ENCODE measurements around the gene SLC25A23.

Gene SLC25A23

DNA sequence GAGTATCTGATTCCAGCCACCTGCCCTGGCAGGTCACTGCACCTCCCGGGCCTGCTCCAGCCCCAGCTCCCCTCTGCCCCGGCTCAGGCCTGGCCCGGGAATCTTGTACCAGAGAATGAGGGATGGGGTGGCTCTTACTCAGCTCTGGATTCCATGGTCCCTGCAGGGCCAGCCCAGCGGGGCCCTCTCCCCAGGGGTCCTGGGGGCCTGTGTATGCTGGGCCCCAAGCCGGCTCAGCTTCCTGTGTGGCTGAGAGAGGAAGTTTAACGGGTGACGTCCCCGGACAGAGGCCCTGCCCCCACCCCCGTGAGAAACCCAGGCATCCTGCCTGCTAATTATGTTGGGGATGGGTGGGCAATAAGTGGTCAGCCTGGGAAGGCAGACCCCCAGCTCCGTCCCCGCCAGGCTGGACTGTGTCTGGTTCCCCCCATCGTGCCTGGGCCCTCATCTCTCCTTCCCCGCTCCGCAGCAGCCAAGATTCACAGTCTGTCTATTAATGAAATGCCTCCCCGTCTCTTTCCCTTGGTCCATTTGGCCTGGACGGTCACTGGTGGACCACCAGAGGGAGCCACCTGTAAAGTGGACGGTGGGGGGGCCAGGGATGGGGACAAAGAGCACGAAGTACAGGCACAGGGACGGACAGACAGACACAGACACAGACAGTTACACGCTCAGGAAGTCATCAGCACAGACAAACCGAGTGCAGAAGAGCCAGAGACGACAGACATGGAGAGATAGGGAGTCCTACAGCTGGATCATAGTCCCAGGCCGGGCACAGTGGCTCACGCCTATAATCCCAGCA lies 22.1 kb upstream of the SLC25A23 start, which contains the start of gene DENND1C:
Gene DENND1C, minus strand, starts transcription at position 247 of the 802 bp plus-strand sequence. Its CDS starts 92 bp downstream, at position 155.
- peak; percentile 62 for DNase-seq (ENCODE audit: low spot score)

DNA sequence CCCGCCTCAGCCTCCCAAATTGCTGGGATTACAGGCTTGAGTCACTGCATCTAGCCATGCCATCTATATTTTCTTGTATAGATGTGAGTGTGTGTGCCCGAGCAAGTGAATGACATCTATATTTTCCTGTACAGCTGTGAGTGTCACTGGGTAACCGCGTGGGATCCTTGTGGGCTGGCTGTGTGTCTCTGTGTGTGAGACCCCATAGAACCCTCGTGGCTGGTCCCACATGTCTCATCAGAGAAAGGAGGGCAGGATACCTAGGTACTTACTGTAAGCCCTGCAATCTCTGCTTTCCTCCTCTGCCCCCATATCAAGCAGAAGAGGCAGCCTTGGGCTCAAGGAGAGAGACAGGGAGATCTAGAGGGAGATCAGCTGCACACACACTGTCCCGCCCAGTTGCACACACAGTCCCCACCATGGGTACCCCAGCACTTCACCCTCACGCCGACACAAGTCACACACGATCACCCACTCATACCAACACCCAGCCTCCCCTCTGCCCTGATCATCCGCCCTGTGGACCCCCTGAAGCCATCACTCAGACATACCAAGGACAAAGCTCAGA lies 21.3 kb upstream of the SLC25A23 start:
- DNase-seq (ENCODE audit: low spot score) = no peak

DNA sequence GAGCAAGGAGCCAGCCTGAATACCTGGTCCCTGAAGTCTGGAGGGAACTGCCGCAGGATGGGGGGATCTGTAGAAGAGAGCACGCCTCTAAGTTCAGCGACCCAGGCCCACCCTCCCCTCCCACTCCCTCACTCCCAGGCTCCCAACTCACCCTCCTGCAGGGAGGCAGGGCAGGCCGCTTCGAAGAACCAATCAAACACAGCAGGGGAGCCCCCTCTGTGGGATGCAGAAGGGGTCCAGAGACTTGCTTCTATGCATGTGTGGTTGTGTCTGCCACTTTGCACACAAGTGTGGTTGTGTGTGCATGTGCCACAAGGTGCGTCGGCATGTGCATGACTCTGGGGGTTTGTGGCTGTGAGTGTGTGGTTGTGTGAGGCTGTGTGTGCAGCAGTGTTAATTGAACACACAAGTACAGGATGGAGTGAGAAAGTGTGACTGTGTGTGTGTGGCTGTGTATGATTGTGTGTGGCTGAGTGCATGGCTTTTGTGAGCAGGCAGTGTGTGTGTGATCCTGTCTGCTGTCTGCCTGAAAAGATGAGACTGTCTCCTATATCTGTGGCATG lies 20.3 kb upstream of the SLC25A23 start:
- DNase-seq (ENCODE audit: low spot score) = no peak

DNA sequence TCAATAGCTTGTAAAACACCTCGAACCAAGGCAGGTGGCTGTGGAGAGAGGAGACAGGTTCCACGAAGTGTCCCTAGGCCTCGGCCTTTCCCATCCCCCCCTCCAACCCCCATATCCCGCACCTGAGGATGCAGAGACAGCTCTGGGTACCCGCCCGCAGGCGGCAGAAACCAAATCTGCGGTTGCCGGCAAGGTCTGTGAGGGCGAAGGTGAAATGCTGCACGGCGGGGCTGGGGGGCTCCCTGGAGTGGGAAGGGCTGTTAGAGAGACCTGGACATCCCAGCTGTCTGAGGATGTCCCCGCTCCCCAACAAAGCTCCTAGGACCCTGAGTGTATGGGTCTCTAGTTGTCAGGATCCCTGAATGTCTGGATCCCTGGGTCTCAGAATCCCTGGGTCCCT lies 19.2 kb upstream of the SLC25A23 start:
- no peak for DNase-seq (ENCODE audit: low spot score)

DNA sequence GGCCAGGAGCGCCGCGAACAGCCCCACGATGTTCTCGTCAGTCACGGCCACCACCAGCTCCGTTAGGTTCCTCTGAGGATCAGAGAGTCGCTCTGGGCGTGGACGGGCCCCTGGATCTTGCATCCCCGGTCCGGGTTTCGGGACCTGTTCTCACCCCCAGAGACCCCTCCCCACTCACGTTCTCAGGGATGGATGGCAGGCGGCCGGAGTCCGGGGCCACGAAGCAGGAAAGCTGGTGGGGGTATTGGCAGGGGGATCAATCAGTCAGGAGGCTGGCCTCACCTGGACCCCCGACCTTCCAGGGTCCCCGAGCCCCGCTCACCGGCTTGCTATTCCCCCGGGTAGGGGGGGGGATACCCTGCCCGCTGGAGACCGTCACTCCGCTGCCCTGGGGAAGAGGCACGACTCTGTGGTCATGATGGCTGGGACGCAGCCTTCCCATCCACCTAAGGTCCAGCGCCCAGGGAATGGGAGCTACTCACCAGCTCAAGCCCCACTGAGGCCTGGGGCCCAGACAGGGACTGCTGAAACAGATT lies 17.4 kb upstream of the SLC25A23 start:
- DNase-seq (ENCODE audit: low spot score) = no peak

DNA sequence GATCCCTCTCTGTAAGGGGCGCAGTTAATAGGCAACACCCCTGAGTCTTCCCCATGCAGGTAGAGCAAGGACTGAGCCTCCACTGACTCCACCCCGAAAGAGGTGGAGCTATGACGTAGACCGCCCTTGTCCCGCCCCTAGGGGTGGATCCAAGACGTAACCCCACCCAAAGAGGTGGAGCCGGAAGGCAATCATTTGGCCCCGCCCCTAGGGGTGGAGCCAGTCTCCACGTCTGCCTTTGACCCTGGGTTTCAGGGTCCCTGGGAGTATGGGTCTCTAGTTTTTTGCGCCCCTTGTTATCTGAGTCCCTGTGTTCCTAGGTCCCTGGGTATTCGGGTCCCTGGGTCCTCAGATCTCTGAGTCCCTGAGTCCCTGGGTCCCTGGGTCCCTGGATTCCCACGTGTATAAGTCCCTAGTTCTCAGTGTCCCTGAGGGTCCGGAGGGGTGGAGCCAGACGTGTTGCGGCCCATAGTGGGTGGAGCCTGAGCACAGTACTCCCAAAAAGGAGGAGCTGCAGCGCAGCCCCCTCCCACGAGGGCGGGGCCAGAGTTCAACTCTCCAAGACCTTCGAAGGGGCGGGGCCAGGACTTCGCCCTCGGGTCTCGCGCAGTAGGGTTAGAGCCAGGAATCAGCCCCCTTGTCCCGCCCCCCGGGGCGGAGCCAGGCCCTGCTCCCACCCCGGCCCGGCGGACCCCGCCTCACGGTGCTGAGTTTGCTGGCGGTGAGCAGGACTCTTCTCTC lies 16.7 kb upstream of the SLC25A23 start:
- peak; percentile 80 for DNase-seq (ENCODE audit: low spot score)

DNA sequence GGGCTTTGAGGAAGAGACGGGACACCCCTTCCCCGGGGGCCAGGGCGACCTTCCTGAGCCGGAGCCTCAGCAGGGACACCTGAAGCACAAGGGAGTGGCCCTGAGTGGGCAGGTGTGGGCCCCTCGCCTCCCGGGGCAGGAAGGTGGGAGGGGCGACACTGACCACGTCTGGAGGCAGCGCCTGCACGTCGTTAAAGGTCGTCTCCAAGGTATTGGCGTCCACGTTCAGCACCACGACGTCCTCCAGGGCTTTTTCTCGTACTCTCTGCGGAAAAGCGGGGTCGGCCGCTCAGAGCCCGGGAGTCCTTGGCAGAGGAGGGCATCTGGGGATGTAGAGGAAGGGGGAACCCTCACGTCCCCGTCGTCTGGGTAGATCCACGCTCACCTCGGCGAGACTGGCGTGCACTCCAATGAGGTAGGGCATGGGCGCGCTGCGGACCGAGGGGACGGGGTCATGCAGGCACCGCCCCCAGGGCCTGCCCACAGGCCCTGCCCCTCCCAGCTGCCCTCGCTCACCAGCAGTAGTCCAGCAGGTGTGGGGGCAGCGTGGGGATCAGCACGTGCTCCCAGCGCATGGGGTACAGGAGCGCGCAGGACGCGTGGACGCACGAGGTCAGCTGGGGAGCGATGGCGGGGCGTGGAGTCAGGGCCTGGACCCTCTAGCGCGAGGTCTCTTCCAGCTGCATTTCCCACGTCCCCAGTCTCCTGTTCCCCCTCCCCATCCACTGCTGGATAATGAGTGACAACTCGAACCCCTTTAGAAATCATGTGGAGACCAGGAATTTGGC lies 15.9 kb upstream of the SLC25A23 start:
- DNase-seq (ENCODE audit: low spot score) = no peak

DNA sequence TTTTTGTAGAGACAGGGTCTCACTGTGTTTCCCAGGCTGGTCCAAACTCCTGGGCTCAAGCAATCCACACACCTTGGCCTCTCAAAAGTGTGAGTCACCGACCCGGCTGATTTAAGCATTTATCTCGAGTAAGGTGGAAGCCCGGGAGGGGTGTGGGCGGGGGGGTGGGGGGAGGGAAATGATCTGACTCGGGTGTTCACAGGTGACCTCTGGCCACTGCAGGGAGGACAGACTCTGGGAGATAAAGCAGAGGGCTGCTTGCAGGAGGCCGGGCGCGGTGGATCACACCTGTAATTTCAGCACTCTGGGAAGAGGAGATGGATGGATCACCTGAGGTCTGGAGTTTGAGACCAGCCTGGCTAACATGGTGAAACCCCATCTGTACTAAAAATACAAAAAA lies 14.1 kb upstream of the SLC25A23 start:
- DNase-seq (ENCODE audit: low spot score) = no peak

DNA sequence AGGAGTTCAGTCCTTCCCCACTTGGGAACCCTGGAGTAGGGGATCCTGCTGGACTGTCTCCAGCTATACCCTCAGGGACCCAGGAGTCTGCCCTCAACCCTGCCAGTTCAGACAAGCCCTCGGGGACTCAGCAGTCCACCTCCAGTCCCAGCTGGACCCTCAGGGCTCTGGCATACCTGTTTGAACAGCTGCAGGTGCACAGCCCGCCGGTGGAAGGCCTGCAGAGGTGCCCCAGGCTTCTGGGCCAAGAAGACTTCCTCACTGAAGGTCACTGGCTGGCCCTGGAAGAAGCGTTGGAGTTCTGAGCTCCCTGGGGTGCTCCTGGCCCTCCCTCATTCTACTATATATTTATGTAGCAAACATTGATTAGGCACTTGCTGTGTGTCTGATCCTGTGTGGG lies 13.1 kb upstream of the SLC25A23 start:
- no peak for DNase-seq (ENCODE audit: low spot score)

DNA sequence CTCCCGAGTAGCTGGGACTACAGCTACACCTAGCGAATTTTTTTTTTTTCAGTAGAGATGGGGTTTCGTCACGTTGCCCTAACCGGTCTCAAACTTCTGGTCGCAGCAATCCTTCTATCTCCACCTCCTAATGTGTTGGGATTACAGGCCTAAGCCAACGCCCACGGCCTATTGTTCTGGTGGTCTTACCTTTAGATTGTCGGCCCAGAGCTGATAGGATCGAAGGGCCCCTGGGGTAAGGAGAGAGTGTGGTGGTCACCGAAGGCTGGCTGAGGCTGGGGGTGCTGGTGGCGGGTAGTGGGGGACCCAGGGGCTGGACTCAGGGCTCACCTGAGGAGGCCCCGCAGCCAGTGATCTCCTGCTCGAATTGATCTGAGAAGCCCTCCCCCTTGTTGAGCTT lies 11.5 kb upstream of the SLC25A23 start:
- no peak for DNase-seq (ENCODE audit: low spot score)

DNA sequence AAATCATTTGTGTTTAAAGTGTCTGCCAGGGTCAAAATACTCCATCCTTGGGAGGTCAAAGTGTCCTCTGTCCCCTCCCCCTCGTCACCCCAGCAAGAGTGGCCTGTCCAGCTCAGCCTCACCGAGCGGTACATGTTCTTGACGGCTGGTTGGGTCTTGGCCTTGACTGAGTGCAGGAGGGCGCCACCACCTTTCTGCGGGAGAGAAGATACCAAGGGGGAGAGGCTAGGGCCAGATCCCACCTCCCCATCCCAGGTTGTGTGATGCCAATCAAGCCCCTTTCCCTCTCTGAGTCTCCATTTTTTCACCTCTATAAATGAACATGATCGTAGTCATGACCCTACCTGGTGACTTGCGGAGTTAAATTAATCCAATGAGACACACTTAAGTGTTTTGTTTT lies 10.6 kb upstream of the SLC25A23 start:
- no peak for DNase-seq (ENCODE audit: low spot score)

DNA sequence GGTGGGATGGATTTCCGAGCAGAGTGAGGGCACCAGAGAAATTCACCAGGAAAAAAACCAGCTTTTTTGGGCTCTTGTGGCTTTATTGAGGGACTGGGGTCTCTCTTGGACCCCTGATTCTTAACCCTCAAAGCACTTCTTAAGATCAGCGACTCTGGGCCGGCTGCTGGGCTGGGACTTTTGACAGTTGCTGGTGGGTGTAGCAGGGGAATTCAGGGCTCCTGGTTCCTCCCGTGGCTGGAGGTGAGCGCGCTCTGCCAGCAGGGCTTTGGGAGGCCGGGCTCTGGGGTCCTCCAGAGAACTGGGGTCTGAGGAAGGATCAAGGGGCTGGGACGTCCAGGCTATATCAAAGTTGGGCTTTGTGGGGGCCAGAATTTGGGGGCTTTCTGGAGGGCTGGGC lies 7.8 kb upstream of the SLC25A23 start:
- no peak for DNase-seq (ENCODE audit: low spot score)

DNA sequence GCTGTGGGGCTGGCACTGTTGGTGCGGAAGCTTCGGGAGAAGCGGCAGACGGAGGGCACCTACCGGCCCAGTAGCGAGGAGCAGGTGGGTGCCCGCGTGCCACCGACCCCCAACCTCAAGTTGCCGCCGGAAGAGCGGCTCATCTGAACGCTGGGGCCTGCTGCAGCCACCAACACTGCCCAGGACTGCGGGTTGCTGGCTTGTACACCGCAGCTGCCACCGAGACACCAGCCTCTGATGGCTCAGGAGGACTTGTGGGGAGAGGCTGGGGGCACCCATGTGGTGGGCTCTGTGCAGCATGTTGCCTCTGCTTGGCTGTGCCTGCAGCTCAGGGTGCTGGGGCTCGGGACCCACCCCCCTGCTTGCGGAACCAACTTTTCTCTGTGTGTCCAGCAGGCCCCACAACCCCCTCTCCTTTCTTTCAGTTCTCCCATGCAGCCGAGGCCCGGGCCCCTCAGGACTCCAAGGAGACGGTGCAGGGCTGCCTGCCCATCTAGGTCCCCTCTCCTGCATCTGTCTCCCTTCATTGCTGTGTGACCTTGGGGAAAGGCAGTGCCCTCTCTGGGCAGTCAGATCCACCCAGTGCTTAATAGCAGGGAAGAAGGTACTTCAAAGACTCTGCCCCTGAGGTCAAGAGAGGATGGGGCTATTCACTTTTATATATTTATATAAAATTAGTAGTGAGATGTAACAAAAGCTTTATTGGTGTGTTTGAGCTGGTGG lies 7.1 kb upstream of the SLC25A23 start:
- no peak for DNase-seq (ENCODE audit: low spot score)

DNA sequence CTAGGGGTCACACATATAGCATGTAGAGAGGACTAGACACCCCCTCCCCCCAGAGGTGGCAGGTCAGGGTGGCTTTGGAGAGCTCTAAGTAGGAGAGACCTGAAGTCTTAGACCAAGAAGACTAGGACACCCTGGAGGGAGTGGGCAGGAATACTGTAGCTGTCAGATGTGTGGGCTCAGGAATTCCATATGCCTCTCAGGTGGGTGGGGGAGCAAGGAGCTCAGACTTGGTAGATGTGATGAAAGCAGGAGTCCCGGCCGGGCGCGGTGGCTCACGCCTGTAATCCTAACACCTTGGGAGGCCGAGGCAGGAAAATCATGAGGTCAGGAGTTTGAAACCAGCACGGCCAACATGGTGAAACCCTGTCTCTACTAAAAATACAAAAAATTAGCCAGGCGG lies 6.1 kb upstream of the SLC25A23 start:
- no peak for DNase-seq (ENCODE audit: low spot score)

DNA sequence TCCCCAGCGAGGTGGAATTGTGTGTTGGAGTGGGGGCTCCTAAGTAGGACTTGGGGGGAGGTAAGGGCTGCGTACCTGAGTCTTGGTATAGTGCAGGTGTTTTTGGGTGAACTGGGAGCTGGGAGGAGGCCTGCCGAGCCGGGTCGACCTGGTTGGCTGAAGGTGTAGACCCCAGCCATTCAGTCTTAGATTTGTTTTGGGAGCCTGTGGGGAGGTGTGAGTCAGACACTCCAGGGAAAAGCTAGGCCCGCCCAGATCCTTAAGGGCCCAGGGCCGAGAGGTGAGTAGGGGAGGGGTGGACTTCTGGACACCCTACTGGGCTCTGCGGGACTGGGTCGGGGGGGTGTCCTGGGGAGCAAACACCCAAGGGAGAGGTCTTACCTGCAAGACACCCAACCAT lies 5.4 kb upstream of the SLC25A23 start:
- DNase-seq (ENCODE audit: low spot score) = no peak

DNA sequence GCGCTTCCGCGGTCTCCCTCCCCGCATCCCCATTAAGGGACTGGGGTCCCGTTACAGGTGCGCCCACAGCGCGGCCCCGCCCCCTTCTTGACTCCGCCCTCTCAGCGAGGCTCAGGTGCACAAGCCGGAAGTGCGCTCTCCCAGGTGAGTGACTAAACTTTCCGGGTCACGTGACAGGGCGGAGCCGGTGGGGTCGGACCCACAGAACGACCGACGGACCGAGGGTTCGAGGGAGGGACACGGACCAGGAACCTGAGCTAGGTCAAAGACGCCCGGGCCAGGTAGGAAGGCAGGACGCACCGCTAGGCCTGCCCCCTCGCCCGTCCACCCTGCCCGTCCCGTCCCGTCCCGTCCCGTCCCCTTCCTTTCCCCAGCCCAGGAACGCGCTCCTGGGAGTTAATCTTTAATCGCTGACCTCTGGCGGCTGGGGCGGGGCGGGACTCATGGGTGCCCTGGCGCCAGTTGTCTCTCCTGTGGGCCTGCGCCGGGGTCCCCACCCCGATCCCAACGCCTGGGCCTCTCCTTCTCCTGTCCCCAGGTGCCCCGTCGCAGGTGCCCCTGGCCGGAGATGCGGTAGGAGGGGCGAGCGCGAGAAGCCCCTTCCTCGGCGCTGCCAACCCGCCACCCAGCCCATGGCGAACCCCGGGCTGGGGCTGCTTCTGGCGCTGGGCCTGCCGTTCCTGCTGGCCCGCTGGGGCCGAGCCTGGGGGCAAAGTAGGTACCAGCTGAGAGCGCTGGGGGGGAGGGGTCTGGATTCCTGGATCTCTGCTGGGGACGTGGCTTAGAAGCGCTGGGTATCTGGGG lies 4.7 kb upstream of the SLC25A23 start, which contains the start of gene CRB3:
Gene CRB3, plus strand, starts transcription at position 202 of the 804 bp plus-strand sequence. Its CDS starts 431 bp downstream, at position 633.
- peak; percentile 64 for DNase-seq (ENCODE audit: low spot score)

DNA sequence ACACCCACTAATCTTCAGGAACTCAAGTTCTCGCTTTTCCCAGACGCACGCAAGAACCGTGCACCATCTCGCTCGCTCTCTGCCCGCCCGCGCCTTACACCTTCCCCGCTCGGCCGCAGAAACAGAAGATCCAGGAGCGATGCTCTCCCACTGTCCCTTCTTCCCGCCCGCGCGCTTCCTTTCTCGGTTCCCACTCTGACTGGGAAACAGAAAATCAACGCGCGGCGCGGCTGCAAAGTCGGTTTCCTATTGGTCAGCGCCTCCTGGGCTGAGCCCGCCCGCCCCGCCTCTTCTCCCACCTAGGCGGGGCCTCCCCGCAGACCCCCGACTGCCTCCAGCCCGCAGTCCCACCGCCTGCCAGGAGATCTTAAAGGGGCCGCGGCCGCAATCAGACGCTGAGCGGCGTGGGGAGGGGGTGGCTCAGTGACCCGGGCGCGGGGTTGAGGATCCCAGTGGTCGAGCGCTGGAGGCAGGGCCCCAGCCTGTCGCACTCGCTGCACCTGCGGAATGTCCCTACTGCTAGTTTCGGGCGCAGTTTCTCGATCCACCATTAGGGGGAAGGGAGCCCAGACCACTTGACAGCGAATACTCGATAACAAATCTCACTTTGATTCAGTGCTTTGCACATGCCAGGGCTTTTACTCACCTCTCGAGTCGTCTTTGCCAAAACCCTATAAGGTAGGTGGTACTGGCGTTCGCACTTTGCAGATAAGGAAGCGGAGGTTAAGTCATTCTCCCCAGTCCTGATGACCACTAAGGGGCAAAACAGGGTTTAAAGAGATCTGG lies 700 bp upstream of the SLC25A23 start:
- peak; percentile 87 for DNase-seq (ENCODE audit: low spot score)

DNA sequence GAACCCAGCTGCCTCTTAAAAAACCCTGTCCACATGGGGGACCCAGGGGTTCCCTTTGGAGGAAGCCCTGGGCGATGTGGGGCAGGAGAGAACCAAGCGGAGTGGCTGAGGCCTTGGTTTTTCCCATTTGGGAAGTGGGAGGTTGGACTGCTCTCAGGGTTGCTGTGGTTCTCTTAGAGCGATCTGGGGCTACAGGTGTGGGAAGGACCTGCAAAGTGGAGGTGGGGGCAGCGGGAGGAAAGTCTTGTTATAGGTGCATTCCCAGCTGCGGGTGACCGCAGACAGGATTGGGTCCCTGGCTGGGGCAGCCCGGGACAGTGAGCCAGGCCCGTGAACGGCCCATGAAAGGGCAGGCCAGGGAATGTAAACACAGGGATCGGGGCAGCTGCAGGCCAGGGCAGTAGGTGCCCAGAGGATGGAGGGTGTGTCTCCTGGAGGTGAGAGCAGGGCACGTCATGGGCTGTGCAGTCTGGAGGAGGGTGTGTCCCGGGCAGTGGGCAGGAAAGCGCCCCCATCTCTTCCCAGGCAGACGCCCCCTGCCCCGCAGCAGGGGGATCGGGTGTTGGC lies 814 bp downstream of the SLC25A23 start:
- no peak for DNase-seq (ENCODE audit: low spot score)
